HG03196 (cell line): Measurements from ENCODE around the gene TBCD.

Source experiments
- ATAC-seq: cut with Tn5 transposase; IDR thresholded peaks from one replicate; pipeline ENCODE4 v1.9.1; 2021; ENCODE audit not compliant: unreplicated experiment

Gene TBCD

GRCh38 chr17:82830249-82830661 lies 78.4 kb downstream of the TBCD start:
- no peak for ATAC-seq

- no peak for ATAC-seq
Observed at GRCh38 chr17:82831041-82831817, 79.4 kb downstream of the TBCD start.

- ATAC-seq = no peak
Observed at GRCh38 chr17:82831818-82832200, 79.9 kb downstream of the TBCD start.

GRCh38 chr17:82832411-82832810 lies 80.5 kb downstream of the TBCD start:
- no peak for ATAC-seq

- no peak for ATAC-seq
Observed at GRCh38 chr17:82832881-82833475, 81.1 kb downstream of the TBCD start.

GRCh38 chr17:82835122-82835521 lies 83.3 kb downstream of the TBCD start:
- ATAC-seq = no peak

GRCh38 chr17:82835766-82836512 lies 84.1 kb downstream of the TBCD start:
- ATAC-seq = no peak

GRCh38 chr17:82836823-82837357 lies 85.0 kb downstream of the TBCD start:
- ATAC-seq = no peak

GRCh38 chr17:82837586-82838320 lies 85.9 kb downstream of the TBCD start:
- ATAC-seq = no peak

- no peak for ATAC-seq
Observed at GRCh38 chr17:82838386-82839063, 86.7 kb downstream of the TBCD start.

- ATAC-seq = no peak
Observed at GRCh38 chr17:82839617-82840292, 87.9 kb downstream of the TBCD start, which contains the start of gene ZNF750. TSS of gene ZNF750 (minus strand) at chr17:82840022. CDS start at chr17:82832454, 7,568 bp downstream.

GRCh38 chr17:82840431-82840831 lies 88.6 kb downstream of the TBCD start:
- ATAC-seq = no peak

GRCh38 chr17:82841921-82842596 lies 90.2 kb downstream of the TBCD start:
- ATAC-seq = no peak

GRCh38 chr17:82843904-82844680 lies 92.2 kb downstream of the TBCD start:
- no peak for ATAC-seq

- ATAC-seq = no peak
Observed at GRCh38 chr17:82844796-82845162, 92.9 kb downstream of the TBCD start.

GRCh38 chr17:82845163-82845807 lies 93.4 kb downstream of the TBCD start:
- no peak for ATAC-seq

- ATAC-seq = no peak
Observed at GRCh38 chr17:82846061-82846691, 94.3 kb downstream of the TBCD start.
